Neural cell (in vitro differentiated cells): ENCODE measurements around the gene OR6B3. TPM values are rescaled to one million over a fixed set of nuclear protein-coding genes. Genes with fewer than 3 reads are reported as not detected.

Experiments
- H2AFZ ChIP-seq: fragments of 200-600, 300-800 bp; sonication (generic), shearing (Covaris generic); 2 replicates; pipeline ENCODE4 v1.6.0; 2014; ENCODE audit warnings: low read depth, mild to moderate bottlenecking, antibody characterized with exemption, low read length, moderate library complexity
- H3F3A ChIP-seq: fragments of 200-600 bp; shearing (Covaris generic); 2 replicates; pipeline ENCODE4 v1.6.1; 2016; ENCODE audit warnings: mild to moderate bottlenecking, moderate library complexity, mixed read lengths, antibody characterized with exemption, low read length; ENCODE audit not compliant: insufficient read depth, poor library complexity, severe bottlenecking
- H3K27ac ChIP-seq: fragments of 200-600, 300-800 bp; sonication (generic), shearing (Covaris generic); 2 replicates; pipeline ENCODE4 v1.5.1; 2014; ENCODE audit warnings: mild to moderate bottlenecking, low read length, moderate library complexity
- H3K27me3 ChIP-seq: fragments of 300-800, 200-600 bp; sonication (generic), shearing (Covaris generic); 2 replicates; pipeline ENCODE4 v1.6.0; 2014; ENCODE audit warnings: mild to moderate bottlenecking, low read depth, low read length, moderate library complexity; ENCODE audit not compliant: insufficient read depth
- H3K36me3 ChIP-seq: fragments of 300-800, 200-600 bp; sonication (generic), shearing (Covaris generic); 2 replicates; pipeline ENCODE4 v1.5.1; 2014; ENCODE audit warnings: mild to moderate bottlenecking, antibody characterized with exemption, low read length, moderate library complexity; ENCODE audit not compliant: insufficient read depth
- H3K4me2 ChIP-seq: fragments of 300-800, 200-600 bp; sonication (generic), shearing (Covaris generic); 2 replicates; pipeline ENCODE4 v1.6.0; 2014; ENCODE audit warnings: mild to moderate bottlenecking, low read length
- H3K4me3 ChIP-seq: fragments of 300-800, 200-600 bp; sonication (generic), shearing (Covaris generic); 2 replicates; pipeline ENCODE4 v1.5.1; 2014; ENCODE audit warnings: mild to moderate bottlenecking, low read length, moderate library complexity
- H3K79me2 ChIP-seq: fragments of 200-600 bp; shearing (Covaris generic); replicated peaks from 2 replicates; pipeline ENCODE4 v1.6.0; 2014; ENCODE audit warnings: mild to moderate bottlenecking, low read length, moderate library complexity; ENCODE audit not compliant: insufficient read depth
- H3K9ac ChIP-seq: fragments of 300-800, 200-600 bp; sonication (generic), shearing (Covaris generic); 2 replicates; pipeline ENCODE4 v1.6.1; 2016; ENCODE audit warnings: mild to moderate bottlenecking, low read length, mixed read lengths
- H3K9me2 ChIP-seq: fragments of 200-600 bp; shearing (Covaris generic); 2 replicates; pipeline ENCODE4 v1.6.1; 2016; ENCODE audit warnings: mild to moderate bottlenecking, low read length, mixed read lengths; ENCODE audit not compliant: insufficient read depth
- H3K9me3 ChIP-seq: fragments of 200-600, 300-800 bp; sonication (generic), shearing (Covaris generic); 2 replicates; pipeline ENCODE4 v1.6.1; 2016; ENCODE audit warnings: mild to moderate bottlenecking, mixed run types, low read length, moderate library complexity, mixed read lengths
- H4K20me1 ChIP-seq: fragments of 200-600 bp; shearing (Covaris generic); 2 replicates; pipeline ENCODE4 v1.6.1; 2016; ENCODE audit warnings: mild to moderate bottlenecking, mixed run types; ENCODE audit not compliant: insufficient read depth
- CTCF ChIP-seq: fragments of 450-650 bp; IDR thresholded peaks from 2 replicates; pipeline ENCODE4 v1.5.1; 2014; ENCODE audit warnings: antibody characterized with exemption, mild to moderate bottlenecking, moderate library complexity; ENCODE audit not compliant: poor library complexity, severe bottlenecking
- EP300 ChIP-seq: fragments of 450-650 bp; conservative IDR thresholded peaks from 2 replicates; pipeline ENCODE4 v1.6.1; 2014; ENCODE audit warnings: antibody characterized with exemption, mild to moderate bottlenecking, moderate library complexity; ENCODE audit not compliant: poor library complexity, severe bottlenecking
- EZH2 ChIP-seq: fragments of 200-600, 300-800 bp; shearing (Covaris generic), sonication (generic); IDR thresholded peaks from 2 replicates; pipeline ENCODE4 v1.6.1; 2014; ENCODE audit warnings: antibody characterized with exemption, low read length, borderline replicate concordance, mild to moderate bottlenecking; ENCODE audit not compliant: insufficient read depth, poor library complexity, severe bottlenecking
- MXI1 ChIP-seq: fragments of 450-650 bp; conservative IDR thresholded peaks from 2 replicates; pipeline ENCODE4 v1.6.1; 2014; ENCODE audit warnings: antibody characterized with exemption, mild to moderate bottlenecking; ENCODE audit not compliant: poor library complexity, severe bottlenecking
- POLR2AphosphoS5 ChIP-seq: IDR thresholded peaks from 2 replicates; pipeline ENCODE4 v1.6.1; 2012
- RAD21 ChIP-seq: fragments of 450-650 bp; conservative IDR thresholded peaks from 2 replicates; pipeline ENCODE4 v1.6.1; 2014; ENCODE audit warnings: antibody characterized with exemption, mild to moderate bottlenecking, moderate library complexity
- SMC3 ChIP-seq: fragments of 450-650 bp; conservative IDR thresholded peaks from 2 replicates; pipeline ENCODE4 v1.6.1; 2014; ENCODE audit warnings: antibody characterized with exemption, mild to moderate bottlenecking, moderate library complexity; ENCODE audit not compliant: poor library complexity
- TAF1 ChIP-seq: IDR thresholded peaks from 2 replicates; pipeline ENCODE4 v1.6.1; 2012; ENCODE audit warnings: low read depth
- polyA plus RNA-seq: library from polyadenylated mRNA; depleted of rRNA; stranded (reverse); fragments of >200 nt; gene quantifications from 2 replicates; pipeline ENCODE4 v1.2.3, GENCODE V29; 2014
- TF ChIP-seq, protein P1 (sequence below): IDR thresholded peaks from 2 replicates; pipeline ENCODE4 v1.6.1; 2012; ENCODE audit warnings: borderline replicate concordance

The OR6B3 gene
- polyA plus RNA-seq, 1 donor from 2014 or later = not detected

GRCh38 chr2:240056678-240057077, 3.4 kb upstream of the OR6B3 start:
- Histone ChIP-seq H3K79me2 (no peaks in the 10 kb centered on the region), H3F3A (no peaks in the 10 kb centered on the region), H3K36me3 (no peaks in the 10 kb centered on the region), H3K9me3 (no peaks in the 10 kb centered on the region), H3K9ac (no peak overlapping the region), H3K4me3 (no peak overlapping the region), H3K9me2 (no peaks in the 10 kb centered on the region), H3K4me2 (no peak overlapping the region), H4K20me1 (no peaks in the 10 kb centered on the region), H3K27ac (no peak overlapping the region), H3K27me3 (no peaks in the 10 kb centered on the region), H2AFZ (no peak overlapping the region)
- TF ChIP-seq SMC3 (no peak), CTCF (no peak), RAD21 (no peak), MXI1 (no peak), EP300 (no peak), EZH2 (no peak), POLR2AphosphoS5 (no peak), TAF1 (no peak)
- TF ChIP-seq, protein P1, sequence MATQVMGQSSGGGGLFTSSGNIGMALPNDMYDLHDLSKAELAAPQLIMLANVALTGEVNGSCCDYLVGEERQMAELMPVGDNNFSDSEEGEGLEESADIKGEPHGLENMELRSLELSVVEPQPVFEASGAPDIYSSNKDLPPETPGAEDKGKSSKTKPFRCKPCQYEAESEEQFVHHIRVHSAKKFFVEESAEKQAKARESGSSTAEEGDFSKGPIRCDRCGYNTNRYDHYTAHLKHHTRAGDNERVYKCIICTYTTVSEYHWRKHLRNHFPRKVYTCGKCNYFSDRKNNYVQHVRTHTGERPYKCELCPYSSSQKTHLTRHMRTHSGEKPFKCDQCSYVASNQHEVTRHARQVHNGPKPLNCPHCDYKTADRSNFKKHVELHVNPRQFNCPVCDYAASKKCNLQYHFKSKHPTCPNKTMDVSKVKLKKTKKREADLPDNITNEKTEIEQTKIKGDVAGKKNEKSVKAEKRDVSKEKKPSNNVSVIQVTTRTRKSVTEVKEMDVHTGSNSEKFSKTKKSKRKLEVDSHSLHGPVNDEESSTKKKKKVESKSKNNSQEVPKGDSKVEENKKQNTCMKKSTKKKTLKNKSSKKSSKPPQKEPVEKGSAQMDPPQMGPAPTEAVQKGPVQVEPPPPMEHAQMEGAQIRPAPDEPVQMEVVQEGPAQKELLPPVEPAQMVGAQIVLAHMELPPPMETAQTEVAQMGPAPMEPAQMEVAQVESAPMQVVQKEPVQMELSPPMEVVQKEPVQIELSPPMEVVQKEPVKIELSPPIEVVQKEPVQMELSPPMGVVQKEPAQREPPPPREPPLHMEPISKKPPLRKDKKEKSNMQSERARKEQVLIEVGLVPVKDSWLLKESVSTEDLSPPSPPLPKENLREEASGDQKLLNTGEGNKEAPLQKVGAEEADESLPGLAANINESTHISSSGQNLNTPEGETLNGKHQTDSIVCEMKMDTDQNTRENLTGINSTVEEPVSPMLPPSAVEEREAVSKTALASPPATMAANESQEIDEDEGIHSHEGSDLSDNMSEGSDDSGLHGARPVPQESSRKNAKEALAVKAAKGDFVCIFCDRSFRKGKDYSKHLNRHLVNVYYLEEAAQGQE = no peak

DNA sequence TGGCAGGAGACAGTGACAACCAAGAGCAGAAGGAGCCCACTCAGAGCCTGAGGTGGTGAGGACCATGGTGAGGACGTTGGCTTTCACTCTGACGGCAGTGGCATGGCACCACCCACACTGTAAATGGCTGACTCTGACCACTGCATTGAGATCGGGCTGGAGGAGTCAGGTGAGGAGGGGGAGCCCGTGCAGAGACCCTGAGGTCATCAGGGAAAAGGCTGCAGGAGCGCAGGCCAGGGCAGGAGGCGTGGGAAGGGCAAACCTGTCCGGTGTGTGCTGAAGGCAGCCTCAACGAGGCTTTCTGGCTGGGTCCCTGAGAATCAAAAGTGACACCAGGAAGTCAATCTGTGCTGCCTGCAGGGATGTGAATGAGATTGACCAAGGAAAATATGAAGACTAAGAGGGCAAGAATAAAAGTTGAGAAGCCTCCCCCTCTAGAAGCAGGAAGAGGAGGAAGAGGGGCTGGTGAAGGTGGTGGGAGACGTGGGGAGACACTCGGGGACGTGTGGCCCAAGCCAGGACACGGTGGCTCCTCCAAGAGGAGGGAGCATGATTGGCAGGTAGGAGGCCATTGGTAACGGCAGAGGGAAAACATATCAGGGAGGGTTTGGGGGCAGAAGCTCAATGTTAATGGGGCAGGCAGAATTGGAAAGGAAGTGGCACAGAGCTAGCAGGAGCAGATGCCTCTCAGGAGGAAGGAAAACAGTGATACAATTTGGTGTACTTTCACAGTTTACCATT, 2.0 kb upstream of the OR6B3 start:
- Histone ChIP-seq H3K9ac (no peak overlapping the region), H3K79me2 (no peaks in the 10 kb centered on the region), H3K36me3 (no peaks in the 10 kb centered on the region), H2AFZ (no peak overlapping the region), H4K20me1 (no peaks in the 10 kb centered on the region), H3K9me3 (no peaks in the 10 kb centered on the region), H3F3A (no peaks in the 10 kb centered on the region), H3K27me3 (no peaks in the 10 kb centered on the region), H3K27ac (no peak overlapping the region), H3K4me2 (no peak overlapping the region), H3K9me2 (no peaks in the 10 kb centered on the region), H3K4me3 (no peak overlapping the region)
- TF ChIP-seq SMC3 (no peak), TAF1 (no peak), RAD21 (no peak), MXI1 (no peak), EZH2 (no peak), EP300 (no peak), CTCF (no peak), POLR2AphosphoS5 (no peak)
- TF ChIP-seq, protein P1 = no peak
